ENCODE measurements around the gene GRIN2D.

Gene GRIN2D

DNA sequence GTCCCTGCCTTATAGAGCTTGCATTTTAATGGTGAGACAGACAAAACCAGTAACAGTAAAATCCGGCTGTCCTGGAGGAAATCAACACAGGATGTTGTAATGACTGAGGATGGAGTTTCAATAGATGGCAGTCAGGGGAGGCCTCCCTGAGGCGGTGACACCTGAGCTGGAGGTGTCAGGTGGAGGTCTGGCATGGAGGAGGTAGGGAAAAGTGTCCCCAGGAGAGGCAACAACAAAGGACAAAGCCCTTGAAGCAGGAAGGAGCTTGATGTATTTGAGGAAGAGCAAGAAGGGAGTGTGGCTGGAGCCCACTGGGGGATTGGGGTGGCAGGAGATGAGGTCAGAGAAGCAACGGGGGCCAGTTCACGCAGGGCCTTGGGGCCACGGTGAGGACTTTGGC is 7.8 kb downstream of the GRIN2D start:
- no peak overlapping the region for H3K4me3 ChIP-seq (replicated peaks; ENCODE audit: low read depth, low read length)
- no peak for DNase-seq (ENCODE audit: extremely low read depth, low read depth)
- TF ChIP-seq, protein P1, sequence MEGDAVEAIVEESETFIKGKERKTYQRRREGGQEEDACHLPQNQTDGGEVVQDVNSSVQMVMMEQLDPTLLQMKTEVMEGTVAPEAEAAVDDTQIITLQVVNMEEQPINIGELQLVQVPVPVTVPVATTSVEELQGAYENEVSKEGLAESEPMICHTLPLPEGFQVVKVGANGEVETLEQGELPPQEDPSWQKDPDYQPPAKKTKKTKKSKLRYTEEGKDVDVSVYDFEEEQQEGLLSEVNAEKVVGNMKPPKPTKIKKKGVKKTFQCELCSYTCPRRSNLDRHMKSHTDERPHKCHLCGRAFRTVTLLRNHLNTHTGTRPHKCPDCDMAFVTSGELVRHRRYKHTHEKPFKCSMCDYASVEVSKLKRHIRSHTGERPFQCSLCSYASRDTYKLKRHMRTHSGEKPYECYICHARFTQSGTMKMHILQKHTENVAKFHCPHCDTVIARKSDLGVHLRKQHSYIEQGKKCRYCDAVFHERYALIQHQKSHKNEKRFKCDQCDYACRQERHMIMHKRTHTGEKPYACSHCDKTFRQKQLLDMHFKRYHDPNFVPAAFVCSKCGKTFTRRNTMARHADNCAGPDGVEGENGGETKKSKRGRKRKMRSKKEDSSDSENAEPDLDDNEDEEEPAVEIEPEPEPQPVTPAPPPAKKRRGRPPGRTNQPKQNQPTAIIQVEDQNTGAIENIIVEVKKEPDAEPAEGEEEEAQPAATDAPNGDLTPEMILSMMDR (IDR thresholded peaks at IDR 0.05; ENCODE audit: low read depth, low read length, missing control alignments): no peak

DNA sequence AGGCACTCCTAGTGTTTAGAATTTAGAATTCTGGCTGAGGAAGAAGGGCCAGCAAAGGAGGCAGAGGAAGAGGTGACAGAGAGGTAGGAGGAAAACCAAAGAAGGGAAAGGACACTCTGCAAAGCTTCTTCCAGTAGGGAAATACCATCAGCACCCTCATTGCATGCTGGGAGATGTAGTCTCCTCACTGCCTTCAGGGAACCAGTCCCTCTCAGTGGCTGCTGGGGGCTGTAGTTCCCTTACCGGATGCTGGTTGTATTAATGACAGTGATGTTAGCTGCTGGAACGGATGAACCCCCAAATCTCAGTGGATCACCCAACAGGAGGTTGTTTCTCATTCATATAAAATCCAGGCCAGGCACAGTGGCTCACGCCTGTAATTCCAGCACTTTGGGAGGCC is 10.1 kb downstream of the GRIN2D start:
- DNase-seq (ENCODE audit: extremely low read depth, low read depth): no peak
- TF ChIP-seq, protein P1 (IDR thresholded peaks at IDR 0.05; ENCODE audit: low read depth, low read length, missing control alignments): no peak
- H3K4me3 ChIP-seq (replicated peaks; ENCODE audit: low read depth, low read length): no peak overlapping the region

DNA sequence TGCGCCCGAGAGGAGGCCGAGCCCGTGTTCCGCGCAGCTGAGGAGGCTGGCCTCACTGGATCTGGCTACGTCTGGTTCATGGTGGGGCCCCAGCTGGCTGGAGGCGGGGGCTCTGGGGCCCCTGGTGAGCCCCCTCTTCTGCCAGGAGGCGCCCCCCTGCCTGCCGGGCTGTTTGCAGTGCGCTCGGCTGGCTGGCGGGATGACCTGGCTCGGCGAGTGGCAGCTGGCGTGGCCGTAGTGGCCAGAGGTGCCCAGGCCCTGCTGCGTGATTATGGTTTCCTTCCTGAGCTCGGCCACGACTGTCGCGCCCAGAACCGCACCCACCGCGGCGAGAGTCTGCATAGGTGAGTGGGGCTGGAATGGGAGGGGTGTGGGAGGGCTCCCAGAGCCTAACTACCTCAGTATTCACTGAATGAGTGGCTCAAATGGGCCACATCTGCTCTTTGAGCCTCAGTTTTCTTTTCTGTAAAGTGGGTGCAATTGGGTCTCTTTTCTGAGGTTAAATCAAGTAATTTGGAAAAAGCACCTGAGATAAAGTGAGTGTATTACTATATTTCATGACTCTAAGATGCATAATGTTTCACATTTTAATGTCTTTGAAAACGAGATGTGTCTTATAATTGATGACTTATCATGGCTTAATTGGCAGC is 11.7 kb downstream of the GRIN2D start:
- TF ChIP-seq, protein P1 (IDR thresholded peaks at IDR 0.05; ENCODE audit: low read depth, low read length, missing control alignments): no peak
- no peak for DNase-seq (ENCODE audit: extremely low read depth, low read depth)
- H3K4me3 ChIP-seq (replicated peaks; ENCODE audit: low read depth, low read length): no peak overlapping the region

DNA sequence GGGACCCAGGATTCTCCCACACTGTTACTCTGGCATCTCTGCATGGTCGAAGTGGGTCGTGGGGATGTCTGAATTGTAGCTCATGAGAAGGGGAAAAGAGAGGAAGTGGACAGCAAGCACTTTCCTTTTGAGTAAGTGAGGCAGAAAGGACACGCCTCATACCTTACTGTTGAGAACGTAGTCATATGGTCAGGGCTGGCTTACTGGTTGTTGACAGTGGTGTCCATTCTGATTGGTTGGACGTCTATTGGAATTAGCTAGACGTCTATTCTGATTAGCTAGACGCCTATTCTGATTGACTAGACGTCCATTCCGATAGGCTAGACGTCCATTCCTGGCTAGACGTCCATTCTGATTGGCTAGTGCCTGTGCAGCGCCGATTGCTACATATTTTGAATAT is 12.4 kb downstream of the GRIN2D start:
- DNase-seq (ENCODE audit: extremely low read depth, low read depth): no peak
- no peak overlapping the region for H3K4me3 ChIP-seq (replicated peaks; ENCODE audit: low read depth, low read length)
- TF ChIP-seq, protein P1 (IDR thresholded peaks at IDR 0.05; ENCODE audit: low read depth, low read length, missing control alignments): no peak

DNA sequence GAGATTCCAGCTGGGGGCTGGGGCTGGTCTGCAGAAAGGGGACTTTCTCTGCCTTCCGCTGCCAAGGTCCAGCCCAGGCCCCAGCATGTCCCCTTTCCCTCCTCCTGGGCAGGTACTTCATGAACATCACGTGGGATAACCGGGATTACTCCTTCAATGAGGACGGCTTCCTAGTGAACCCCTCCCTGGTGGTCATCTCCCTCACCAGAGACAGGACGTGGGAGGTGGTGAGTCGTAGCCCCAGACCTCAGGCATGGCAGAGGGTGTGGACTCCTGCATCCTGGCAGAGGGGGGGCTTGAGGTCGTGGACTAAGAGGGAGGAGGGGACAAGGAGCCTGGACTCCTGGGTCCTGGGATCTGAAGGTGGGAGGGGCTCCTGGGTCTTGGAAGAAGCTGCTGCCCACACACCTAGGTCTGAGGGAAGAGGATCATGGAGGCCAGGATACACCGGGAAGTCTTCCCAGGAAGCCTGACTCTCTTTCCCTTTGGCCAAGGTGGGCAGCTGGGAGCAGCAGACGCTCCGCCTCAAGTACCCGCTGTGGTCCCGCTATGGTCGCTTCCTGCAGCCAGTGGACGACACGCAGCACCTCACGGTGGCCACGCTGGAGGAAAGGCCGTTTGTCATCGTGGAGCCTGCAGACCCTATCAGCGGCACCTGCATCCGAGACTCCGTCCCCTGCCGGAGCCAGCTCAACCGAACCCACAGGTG is 20.6 kb downstream of the GRIN2D start:
- TF ChIP-seq, protein P1 (IDR thresholded peaks at IDR 0.05; ENCODE audit: low read depth, low read length, missing control alignments): no peak
- H3K4me3 ChIP-seq (replicated peaks; ENCODE audit: low read depth, low read length): no peak overlapping the region
- no peak for DNase-seq (ENCODE audit: extremely low read depth, low read depth)

DNA sequence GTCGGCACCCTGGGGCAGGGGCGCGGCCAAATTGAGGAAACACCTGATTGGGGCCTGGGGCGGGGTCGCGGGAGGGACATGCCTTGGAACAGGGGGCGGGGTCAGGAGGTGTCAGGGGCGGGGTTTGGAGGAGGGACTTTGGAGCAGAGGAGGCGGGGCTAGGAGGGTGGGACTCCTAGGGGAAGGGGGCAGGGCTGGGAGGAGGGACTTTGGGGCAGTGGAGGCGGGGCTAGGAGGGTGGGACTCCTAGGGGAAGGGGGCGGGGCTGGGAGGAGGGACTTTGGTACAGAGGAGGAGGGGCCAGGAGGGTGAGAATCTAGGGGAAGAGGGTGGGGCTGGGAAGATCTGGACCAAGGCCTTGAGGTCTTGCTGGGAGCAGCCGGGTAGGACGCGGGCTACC is 21.9 kb downstream of the GRIN2D start:
- H3K4me3 ChIP-seq (replicated peaks; ENCODE audit: low read depth, low read length): no peak overlapping the region
- DNase-seq (ENCODE audit: extremely low read depth, low read depth): no peak
- TF ChIP-seq, protein P1 (IDR thresholded peaks at IDR 0.05; ENCODE audit: low read depth, low read length, missing control alignments): no peak

All from HFF-Myc (cell line).